Measurements from ENCODE around the gene VEGFC. TPM values are rescaled to one million over a fixed set of nuclear protein-coding genes. Genes with fewer than 3 reads are reported as not detected.
A peak's percentile ranks its signal among the peaks of the same experiment; 100 is the strongest.

Gene VEGFC
- total RNA-seq, 1 donor from 2014 or later = 5.0 TPM

- no peak for DNase-seq (ENCODE audit: low read depth)
- Histone ChIP-seq H3K27me3 (ENCODE audit: control insufficient read depth, insufficient read depth, low read length) (no peaks in the 10 kb centered on the region), H3K4me3 (ENCODE audit: low read depth, low read length) (peak overlapping the region; percentile 3), H3K36me3 (ENCODE audit: control insufficient read depth, insufficient read depth, low read length) (no peaks in the 10 kb centered on the region)
- TF ChIP-seq, protein P1, sequence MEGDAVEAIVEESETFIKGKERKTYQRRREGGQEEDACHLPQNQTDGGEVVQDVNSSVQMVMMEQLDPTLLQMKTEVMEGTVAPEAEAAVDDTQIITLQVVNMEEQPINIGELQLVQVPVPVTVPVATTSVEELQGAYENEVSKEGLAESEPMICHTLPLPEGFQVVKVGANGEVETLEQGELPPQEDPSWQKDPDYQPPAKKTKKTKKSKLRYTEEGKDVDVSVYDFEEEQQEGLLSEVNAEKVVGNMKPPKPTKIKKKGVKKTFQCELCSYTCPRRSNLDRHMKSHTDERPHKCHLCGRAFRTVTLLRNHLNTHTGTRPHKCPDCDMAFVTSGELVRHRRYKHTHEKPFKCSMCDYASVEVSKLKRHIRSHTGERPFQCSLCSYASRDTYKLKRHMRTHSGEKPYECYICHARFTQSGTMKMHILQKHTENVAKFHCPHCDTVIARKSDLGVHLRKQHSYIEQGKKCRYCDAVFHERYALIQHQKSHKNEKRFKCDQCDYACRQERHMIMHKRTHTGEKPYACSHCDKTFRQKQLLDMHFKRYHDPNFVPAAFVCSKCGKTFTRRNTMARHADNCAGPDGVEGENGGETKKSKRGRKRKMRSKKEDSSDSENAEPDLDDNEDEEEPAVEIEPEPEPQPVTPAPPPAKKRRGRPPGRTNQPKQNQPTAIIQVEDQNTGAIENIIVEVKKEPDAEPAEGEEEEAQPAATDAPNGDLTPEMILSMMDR (IDR thresholded peaks at IDR 0.05; ENCODE audit: insufficient read depth, low read length, poor library complexity, severe bottlenecking) = no peak
These were observed 2.3 kb downstream of the VEGFC start for GRCh38 chr4:176790398-176790797.

GRCh38 chr4:176789955-176790354 lies 2.8 kb downstream of the VEGFC start:
- Histone ChIP-seq H3K4me3 (ENCODE audit: low read depth, low read length) (no peak overlapping the region), H3K27me3 (ENCODE audit: control insufficient read depth, insufficient read depth, low read length) (no peaks in the 10 kb centered on the region), H3K36me3 (ENCODE audit: control insufficient read depth, insufficient read depth, low read length) (no peaks in the 10 kb centered on the region)
- TF ChIP-seq, protein P1 (IDR thresholded peaks at IDR 0.05; ENCODE audit: insufficient read depth, low read length, poor library complexity, severe bottlenecking) = peak; percentile 72
- DNase-seq (ENCODE audit: low read depth) = peak; percentile 42

DNA sequence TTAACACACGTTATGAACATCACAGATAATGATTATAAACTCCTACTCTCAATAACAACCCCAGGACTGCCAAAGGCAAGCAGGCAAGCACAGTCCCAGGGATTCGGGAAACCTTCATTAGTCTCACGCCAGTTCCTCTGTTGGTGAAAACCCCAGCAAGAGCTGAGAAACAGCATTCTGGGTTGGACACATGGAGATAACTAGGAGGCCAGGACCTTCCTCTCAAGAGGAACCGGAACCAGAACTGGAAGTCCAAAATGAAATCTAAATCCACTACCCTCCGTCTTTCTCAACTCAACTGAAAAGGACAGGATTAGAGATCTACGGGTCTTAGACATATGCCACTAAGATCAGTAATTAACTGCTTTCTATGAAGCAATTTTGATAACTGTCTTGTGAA lies 3.8 kb downstream of the VEGFC start:
- TF ChIP-seq, protein P1 (IDR thresholded peaks at IDR 0.05; ENCODE audit: insufficient read depth, low read length, poor library complexity, severe bottlenecking) = no peak
- no peak for DNase-seq (ENCODE audit: low read depth)
- Histone ChIP-seq H3K4me3 (ENCODE audit: low read depth, low read length) (no peak overlapping the region), H3K36me3 (ENCODE audit: control insufficient read depth, insufficient read depth, low read length) (no peaks in the 10 kb centered on the region), H3K27me3 (ENCODE audit: control insufficient read depth, insufficient read depth, low read length) (no peaks in the 10 kb centered on the region)

GRCh38 chr4:176788248-176788647 lies 4.5 kb downstream of the VEGFC start:
- H3K36me3 ChIP-seq (ENCODE audit: control insufficient read depth, insufficient read depth, low read length) = no peaks in the 10 kb centered on the region
- TF ChIP-seq, protein P1 (IDR thresholded peaks at IDR 0.05; ENCODE audit: insufficient read depth, low read length, poor library complexity, severe bottlenecking) = no peak
- no peak for DNase-seq (ENCODE audit: low read depth)
- H3K27me3 ChIP-seq (ENCODE audit: control insufficient read depth, insufficient read depth, low read length) = no peaks in the 10 kb centered on the region
- no peak overlapping the region for H3K4me3 ChIP-seq (ENCODE audit: low read depth, low read length)

- DNase-seq (ENCODE audit: low read depth) = no peak
- no peak overlapping the region for H3K4me3 ChIP-seq (ENCODE audit: low read depth, low read length)
- no peaks in the 10 kb centered on the region for H3K36me3 ChIP-seq (ENCODE audit: control insufficient read depth, insufficient read depth, low read length)
- no peaks in the 10 kb centered on the region for H3K27me3 ChIP-seq (ENCODE audit: control insufficient read depth, insufficient read depth, low read length)
- TF ChIP-seq, protein P1 (IDR thresholded peaks at IDR 0.05; ENCODE audit: insufficient read depth, low read length, poor library complexity, severe bottlenecking) = no peak
These were observed 7.9 kb downstream of the VEGFC start for GRCh38 chr4:176784816-176785215.

DNA sequence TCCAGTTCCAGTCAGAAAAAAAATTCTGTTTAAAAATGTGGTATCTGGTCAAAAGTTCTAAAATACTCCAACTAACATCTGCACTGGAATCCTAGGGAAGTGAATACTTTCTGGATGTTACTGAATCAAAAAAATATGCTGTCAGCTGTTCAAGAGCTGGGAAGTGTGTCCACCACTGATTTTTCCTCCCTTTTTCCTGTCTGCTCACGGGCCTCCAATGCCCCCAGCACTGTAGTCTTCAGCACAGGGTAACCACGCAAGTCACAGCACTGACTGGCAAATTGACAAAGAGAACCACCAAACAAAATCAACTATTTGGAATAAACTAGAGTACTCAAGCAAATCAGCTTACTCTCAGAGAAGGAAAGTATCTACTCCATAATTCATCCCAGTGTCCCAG lies 9.9 kb downstream of the VEGFC start:
- Histone ChIP-seq H3K27me3 (ENCODE audit: control insufficient read depth, insufficient read depth, low read length) (no peaks in the 10 kb centered on the region), H3K4me3 (ENCODE audit: low read depth, low read length) (no peak overlapping the region), H3K36me3 (ENCODE audit: control insufficient read depth, insufficient read depth, low read length) (no peaks in the 10 kb centered on the region)
- TF ChIP-seq, protein P1 (IDR thresholded peaks at IDR 0.05; ENCODE audit: insufficient read depth, low read length, poor library complexity, severe bottlenecking) = no peak
- no peak for DNase-seq (ENCODE audit: low read depth)

Measured in kidney epithelial cell (primary cell).